Measurements from ENCODE around the gene CREB3L4.
A peak's percentile ranks its signal among the peaks of the same experiment; 100 is the strongest.

The CREB3L4 gene

DNA sequence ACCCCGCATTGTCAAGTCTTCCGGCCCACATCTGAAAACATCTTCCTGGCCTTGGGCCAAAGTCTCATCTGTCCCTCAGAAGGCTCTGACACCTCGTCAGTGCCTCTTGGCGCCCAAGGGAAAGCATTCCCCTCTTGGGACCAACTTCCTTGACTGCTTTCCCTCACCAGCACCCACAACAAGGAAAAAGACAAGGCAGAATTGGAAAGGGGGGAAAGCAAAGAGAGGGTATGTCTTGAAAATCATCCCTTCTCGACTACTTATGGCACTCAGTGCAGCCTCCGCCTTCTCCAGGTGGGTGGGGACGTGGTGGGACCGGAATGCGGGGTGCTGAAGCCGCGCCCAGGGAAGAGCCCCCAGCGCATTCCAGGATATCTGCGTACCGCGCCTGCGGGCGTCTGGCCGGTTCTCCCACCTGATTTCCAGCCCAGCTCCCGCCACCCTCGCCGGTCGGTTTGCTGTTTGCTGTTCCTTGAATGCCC lies 3.8 kb upstream of the CREB3L4 start (continued):
- TF ChIP-seq, protein P1, sequence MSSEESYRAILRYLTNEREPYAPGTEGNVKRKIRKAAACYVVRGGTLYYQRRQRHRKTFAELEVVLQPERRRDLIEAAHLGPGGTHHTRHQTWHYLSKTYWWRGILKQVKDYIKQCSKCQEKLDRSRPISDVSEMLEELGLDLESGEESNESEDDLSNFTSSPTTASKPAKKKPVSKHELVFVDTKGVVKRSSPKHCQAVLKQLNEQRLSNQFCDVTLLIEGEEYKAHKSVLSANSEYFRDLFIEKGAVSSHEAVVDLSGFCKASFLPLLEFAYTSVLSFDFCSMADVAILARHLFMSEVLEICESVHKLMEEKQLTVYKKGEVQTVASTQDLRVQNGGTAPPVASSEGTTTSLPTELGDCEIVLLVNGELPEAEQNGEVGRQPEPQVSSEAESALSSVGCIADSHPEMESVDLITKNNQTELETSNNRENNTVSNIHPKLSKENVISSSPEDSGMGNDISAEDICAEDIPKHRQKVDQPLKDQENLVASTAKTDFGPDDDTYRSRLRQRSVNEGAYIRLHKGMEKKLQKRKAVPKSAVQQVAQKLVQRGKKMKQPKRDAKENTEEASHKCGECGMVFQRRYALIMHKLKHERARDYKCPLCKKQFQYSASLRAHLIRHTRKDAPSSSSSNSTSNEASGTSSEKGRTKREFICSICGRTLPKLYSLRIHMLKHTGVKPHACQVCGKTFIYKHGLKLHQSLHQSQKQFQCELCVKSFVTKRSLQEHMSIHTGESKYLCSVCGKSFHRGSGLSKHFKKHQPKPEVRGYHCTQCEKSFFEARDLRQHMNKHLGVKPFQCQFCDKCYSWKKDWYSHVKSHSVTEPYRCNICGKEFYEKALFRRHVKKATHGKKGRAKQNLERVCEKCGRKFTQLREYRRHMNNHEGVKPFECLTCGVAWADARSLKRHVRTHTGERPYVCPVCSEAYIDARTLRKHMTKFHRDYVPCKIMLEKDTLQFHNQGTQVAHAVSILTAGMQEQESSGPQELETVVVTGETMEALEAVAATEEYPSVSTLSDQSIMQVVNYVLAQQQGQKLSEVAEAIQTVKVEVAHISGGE (tag by site-specific recombination; conservative IDR thresholded peaks at IDR 0.05; ENCODE audit: low read depth), result peak; percentile 87
- TF ChIP-seq ZEB2 (tag by site-specific recombination; IDR thresholded peaks at IDR 0.05), result 0 out of 2 replicates have a peak, but pooled peaks have one; percentile 2
- no peak for TF ChIP-seq ZNF394 (tag by site-specific recombination; IDR thresholded peaks at IDR 0.05; ENCODE audit: borderline replicate concordance)
- TF ChIP-seq, protein P2, sequence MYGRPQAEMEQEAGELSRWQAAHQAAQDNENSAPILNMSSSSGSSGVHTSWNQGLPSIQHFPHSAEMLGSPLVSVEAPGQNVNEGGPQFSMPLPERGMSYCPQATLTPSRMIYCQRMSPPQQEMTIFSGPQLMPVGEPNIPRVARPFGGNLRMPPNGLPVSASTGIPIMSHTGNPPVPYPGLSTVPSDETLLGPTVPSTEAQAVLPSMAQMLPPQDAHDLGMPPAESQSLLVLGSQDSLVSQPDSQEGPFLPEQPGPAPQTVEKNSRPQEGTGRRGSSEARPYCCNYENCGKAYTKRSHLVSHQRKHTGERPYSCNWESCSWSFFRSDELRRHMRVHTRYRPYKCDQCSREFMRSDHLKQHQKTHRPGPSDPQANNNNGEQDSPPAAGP (tag by site-specific recombination; IDR thresholded peaks at IDR 0.05), result no peak; the same call in 1 of the 2 replicates
- TF ChIP-seq, protein P3, sequence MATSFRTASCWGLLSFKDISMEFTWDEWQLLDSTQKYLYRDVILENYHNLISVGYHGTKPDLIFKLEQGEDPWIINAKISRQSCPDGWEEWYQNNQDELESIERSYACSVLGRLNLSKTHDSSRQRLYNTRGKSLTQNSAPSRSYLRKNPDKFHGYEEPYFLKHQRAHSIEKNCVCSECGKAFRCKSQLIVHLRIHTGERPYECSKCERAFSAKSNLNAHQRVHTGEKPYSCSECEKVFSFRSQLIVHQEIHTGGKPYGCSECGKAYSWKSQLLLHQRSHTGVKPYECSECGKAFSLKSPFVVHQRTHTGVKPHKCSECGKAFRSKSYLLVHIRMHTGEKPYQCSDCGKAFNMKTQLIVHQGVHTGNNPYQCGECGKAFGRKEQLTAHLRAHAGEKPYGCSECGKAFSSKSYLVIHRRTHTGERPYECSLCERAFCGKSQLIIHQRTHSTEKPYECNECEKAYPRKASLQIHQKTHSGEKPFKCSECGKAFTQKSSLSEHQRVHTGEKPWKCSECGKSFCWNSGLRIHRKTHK (tag by site-specific recombination; IDR thresholded peaks at IDR 0.05), result no peak
- TF ChIP-seq, protein P4, sequence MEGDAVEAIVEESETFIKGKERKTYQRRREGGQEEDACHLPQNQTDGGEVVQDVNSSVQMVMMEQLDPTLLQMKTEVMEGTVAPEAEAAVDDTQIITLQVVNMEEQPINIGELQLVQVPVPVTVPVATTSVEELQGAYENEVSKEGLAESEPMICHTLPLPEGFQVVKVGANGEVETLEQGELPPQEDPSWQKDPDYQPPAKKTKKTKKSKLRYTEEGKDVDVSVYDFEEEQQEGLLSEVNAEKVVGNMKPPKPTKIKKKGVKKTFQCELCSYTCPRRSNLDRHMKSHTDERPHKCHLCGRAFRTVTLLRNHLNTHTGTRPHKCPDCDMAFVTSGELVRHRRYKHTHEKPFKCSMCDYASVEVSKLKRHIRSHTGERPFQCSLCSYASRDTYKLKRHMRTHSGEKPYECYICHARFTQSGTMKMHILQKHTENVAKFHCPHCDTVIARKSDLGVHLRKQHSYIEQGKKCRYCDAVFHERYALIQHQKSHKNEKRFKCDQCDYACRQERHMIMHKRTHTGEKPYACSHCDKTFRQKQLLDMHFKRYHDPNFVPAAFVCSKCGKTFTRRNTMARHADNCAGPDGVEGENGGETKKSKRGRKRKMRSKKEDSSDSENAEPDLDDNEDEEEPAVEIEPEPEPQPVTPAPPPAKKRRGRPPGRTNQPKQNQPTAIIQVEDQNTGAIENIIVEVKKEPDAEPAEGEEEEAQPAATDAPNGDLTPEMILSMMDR (tag by site-specific recombination; IDR thresholded peaks at IDR 0.05), result no peak
- peak; percentile 83 for TF ChIP-seq KLF1 (tag by site-specific recombination; IDR thresholded peaks at IDR 0.05)
- TF ChIP-seq ZNF423 (tag by site-specific recombination; IDR thresholded peaks at IDR 0.05), result peak; percentile 94
- no peak for TF ChIP-seq GFI1B (tag by site-specific recombination; IDR thresholded peaks at IDR 0.05)
- TF ChIP-seq ZNF416 (tag by site-specific recombination; IDR thresholded peaks at IDR 0.05), result no peak
- TF ChIP-seq ZNF521 (tag by site-specific recombination; IDR thresholded peaks at IDR 0.05), result no peak
- TF ChIP-seq ZNF221 (tag by site-specific recombination; IDR thresholded peaks at IDR 0.05; ENCODE audit: borderline replicate concordance), result no peak
- 0 out of 2 replicates have a peak, but pooled peaks have one; percentile 29 for TF ChIP-seq KLF9 (tag by site-specific recombination; IDR thresholded peaks at IDR 0.05; ENCODE audit: low read depth)
- no peak for TF ChIP-seq ZNF560 (tag by site-specific recombination; IDR thresholded peaks at IDR 0.05; ENCODE audit: borderline replicate concordance)
- no peak; the same call in 1 of the 2 replicates for TF ChIP-seq ZSCAN30 (tag by site-specific recombination; IDR thresholded peaks at IDR 0.05)
- no peak for TF ChIP-seq ZNF777 (tag by site-specific recombination; IDR thresholded peaks at IDR 0.05; ENCODE audit: borderline replicate concordance)
- TF ChIP-seq, protein P5, sequence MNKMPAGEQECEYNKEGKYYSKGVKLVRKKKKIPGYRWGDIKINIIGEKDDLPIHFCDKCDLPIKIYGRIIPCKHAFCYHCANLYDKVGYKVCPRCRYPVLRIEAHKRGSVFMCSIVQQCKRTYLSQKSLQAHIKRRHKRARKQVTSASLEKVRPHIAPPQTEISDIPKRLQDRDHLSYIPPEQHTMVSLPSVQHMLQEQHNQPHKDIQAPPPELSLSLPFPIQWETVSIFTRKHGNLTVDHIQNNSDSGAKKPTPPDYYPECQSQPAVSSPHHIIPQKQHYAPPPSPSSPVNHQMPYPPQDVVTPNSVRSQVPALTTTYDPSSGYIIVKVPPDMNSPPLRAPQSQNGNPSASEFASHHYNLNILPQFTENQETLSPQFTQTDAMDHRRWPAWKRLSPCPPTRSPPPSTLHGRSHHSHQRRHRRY (tag by site-specific recombination; IDR thresholded peaks at IDR 0.05), result no peak
- TF ChIP-seq ZNF324 (tag by site-specific recombination; IDR thresholded peaks at IDR 0.05), result no peak
- TF ChIP-seq ZSCAN16 (tag by site-specific recombination; IDR thresholded peaks at IDR 0.05), result peak; percentile 47; the same call in 1 of the 2 replicates
- TF ChIP-seq ZNF23 (tag by site-specific recombination; IDR thresholded peaks at IDR 0.05; ENCODE audit: borderline replicate concordance), result no peak
- TF ChIP-seq RBAK (tag by site-specific recombination; IDR thresholded peaks at IDR 0.05), result no peak
- no peak for TF ChIP-seq ZNF549 (tag by site-specific recombination; IDR thresholded peaks at IDR 0.05)
- TF ChIP-seq BCL11A (tag by site-specific recombination; IDR thresholded peaks at IDR 0.05; ENCODE audit: low read depth), result no peak
- TF ChIP-seq, protein P6, sequence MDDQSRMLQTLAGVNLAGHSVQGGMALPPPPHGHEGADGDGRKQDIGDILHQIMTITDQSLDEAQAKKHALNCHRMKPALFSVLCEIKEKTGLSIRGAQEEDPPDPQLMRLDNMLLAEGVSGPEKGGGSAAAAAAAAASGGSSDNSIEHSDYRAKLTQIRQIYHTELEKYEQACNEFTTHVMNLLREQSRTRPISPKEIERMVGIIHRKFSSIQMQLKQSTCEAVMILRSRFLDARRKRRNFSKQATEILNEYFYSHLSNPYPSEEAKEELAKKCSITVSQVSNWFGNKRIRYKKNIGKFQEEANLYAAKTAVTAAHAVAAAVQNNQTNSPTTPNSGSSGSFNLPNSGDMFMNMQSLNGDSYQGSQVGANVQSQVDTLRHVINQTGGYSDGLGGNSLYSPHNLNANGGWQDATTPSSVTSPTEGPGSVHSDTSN (CRISPR knock-in tag; IDR thresholded peaks at IDR 0.05), result no peak
- TF ChIP-seq, protein P7, sequence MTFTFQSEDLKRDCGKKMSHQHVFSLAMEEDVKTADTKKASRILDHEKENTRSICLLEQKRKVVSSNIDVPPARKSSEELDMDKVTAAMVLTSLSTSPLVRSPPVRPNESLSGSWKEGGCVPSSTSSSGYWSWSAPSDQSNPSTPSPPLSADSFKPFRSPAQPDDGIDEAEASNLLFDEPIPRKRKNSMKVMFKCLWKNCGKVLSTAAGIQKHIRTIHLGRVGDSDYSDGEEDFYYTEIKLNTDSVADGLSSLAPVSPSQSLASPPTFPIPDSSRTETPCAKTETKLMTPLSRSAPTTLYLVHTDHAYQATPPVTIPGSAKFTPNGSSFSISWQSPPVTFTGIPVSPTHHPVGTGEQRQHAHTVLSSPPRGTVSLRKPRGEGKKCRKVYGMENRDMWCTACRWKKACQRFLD (tag by site-specific recombination; IDR thresholded peaks at IDR 0.05), result no peak
- TF ChIP-seq, protein P8, sequence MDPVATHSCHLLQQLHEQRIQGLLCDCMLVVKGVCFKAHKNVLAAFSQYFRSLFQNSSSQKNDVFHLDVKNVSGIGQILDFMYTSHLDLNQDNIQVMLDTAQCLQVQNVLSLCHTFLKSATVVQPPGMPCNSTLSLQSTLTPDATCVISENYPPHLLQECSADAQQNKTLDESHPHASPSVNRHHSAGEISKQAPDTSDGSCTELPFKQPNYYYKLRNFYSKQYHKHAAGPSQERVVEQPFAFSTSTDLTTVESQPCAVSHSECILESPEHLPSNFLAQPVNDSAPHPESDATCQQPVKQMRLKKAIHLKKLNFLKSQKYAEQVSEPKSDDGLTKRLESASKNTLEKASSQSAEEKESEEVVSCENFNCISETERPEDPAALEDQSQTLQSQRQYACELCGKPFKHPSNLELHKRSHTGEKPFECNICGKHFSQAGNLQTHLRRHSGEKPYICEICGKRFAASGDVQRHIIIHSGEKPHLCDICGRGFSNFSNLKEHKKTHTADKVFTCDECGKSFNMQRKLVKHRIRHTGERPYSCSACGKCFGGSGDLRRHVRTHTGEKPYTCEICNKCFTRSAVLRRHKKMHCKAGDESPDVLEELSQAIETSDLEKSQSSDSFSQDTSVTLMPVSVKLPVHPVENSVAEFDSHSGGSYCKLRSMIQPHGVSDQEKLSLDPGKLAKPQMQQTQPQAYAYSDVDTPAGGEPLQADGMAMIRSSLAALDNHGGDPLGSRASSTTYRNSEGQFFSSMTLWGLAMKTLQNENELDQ (tag by site-specific recombination; IDR thresholded peaks at IDR 0.05; ENCODE audit: low read depth), result no peak

All from HEK293 (cell line).